Omental fat pad (tissue), 4 donors: ENCODE measurements around the gene CHMP4B. TPM values are rescaled to one million over a fixed set of nuclear protein-coding genes. Genes with fewer than 3 reads are reported as not detected.

ENCODE experiments used
- ATAC-seq: fragments of 150-250 bp; one replicate; pipeline ENCODE4 v1.9.1; 2016; ENCODE audit warnings: mild to moderate bottlenecking, moderate library complexity; ENCODE audit not compliant: low FRiP score
- DNase-seq: peaks from one replicate; pipeline ENCODE4 v3.0.0-alpha.2; 2019; ENCODE audit warnings: low spot score
- total RNA-seq, 4 donors: library from RNA; depleted of rRNA; stranded (reverse); fragments of >200 nt; gene quantifications; one replicate each; pipeline ENCODE4 v1.1.0, GENCODE V29; 2016
- TF ChIP-seq, protein P1 (sequence below), 3 donors: fragments of 450-650 bp; IDR thresholded peaks; one replicate each; pipeline ENCODE4 v1.5.1; 2016 to 2017; ENCODE audit warnings: antibody characterized with exemption in 3 of 3, mild to moderate bottlenecking in 3 of 3, moderate library complexity in 2 of 3

The CHMP4B gene
- total RNA-seq, 4 donors from 2014 or later, result 64.8 to 96.7 (median 69.8) TPM

DNA sequence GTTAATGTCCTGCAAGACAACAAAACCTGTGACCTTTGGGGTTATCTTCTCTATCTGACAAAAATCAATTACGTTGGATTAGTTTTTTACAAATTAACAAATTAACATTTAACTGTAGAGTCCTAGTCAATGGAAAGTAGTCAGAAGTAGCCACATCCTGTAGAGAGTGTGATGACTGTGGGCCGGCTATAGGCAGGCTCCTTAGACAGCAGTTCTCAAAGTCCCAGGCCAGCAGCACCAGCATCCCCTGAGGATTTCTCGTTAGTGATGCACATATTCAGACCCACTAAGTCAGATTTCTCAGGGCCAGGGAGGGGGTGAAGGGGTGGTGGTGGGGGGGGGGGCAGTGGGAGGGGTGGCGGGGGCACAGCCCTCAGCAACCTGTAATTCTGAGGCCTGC lies 42.1 kb upstream of the CHMP4B start:
- no peak for ATAC-seq
- TF ChIP-seq, protein P1, sequence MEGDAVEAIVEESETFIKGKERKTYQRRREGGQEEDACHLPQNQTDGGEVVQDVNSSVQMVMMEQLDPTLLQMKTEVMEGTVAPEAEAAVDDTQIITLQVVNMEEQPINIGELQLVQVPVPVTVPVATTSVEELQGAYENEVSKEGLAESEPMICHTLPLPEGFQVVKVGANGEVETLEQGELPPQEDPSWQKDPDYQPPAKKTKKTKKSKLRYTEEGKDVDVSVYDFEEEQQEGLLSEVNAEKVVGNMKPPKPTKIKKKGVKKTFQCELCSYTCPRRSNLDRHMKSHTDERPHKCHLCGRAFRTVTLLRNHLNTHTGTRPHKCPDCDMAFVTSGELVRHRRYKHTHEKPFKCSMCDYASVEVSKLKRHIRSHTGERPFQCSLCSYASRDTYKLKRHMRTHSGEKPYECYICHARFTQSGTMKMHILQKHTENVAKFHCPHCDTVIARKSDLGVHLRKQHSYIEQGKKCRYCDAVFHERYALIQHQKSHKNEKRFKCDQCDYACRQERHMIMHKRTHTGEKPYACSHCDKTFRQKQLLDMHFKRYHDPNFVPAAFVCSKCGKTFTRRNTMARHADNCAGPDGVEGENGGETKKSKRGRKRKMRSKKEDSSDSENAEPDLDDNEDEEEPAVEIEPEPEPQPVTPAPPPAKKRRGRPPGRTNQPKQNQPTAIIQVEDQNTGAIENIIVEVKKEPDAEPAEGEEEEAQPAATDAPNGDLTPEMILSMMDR (IDR thresholded peaks at IDR 0.05), result no peak

DNA sequence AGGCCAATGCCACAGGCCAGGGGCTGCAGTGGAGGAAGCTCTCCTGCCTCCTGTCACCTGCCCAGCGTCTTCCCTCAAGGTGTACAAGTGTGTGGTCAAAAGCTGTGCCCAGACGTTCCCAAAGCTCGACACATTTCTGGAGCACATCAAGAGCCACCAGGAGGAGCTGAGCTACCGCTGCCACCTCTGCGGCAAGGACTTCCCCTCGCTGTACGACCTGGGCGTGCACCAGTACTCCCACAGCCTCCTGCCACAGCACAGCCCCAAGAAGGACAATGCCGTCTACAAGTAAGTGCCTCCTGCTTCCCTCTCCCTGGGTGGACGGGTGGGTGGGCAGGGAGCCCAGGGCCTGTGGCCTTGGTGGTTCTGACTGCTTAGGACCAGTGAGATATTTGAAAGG lies 41.1 kb upstream of the CHMP4B start:
- DNase-seq (no peak), ATAC-seq (no peak)
- TF ChIP-seq, protein P1 (IDR thresholded peaks at IDR 0.05), result no peak

More for the DNA sequence above, 42.1 kb upstream of the CHMP4B start:
- no peak for DNase-seq

GRCh38 chr20:33771938-33772337 lies 39.2 kb upstream of the CHMP4B start:
- DNase-seq, result no peak
- TF ChIP-seq, protein P1 (IDR thresholded peaks at IDR 0.05), result no peak
- ATAC-seq, result no peak

GRCh38 chr20:33772439-33772838 lies 38.7 kb upstream of the CHMP4B start:
- ATAC-seq, result no peak
- TF ChIP-seq, protein P1 (IDR thresholded peaks at IDR 0.05), result no peak
- no peak for DNase-seq

DNA sequence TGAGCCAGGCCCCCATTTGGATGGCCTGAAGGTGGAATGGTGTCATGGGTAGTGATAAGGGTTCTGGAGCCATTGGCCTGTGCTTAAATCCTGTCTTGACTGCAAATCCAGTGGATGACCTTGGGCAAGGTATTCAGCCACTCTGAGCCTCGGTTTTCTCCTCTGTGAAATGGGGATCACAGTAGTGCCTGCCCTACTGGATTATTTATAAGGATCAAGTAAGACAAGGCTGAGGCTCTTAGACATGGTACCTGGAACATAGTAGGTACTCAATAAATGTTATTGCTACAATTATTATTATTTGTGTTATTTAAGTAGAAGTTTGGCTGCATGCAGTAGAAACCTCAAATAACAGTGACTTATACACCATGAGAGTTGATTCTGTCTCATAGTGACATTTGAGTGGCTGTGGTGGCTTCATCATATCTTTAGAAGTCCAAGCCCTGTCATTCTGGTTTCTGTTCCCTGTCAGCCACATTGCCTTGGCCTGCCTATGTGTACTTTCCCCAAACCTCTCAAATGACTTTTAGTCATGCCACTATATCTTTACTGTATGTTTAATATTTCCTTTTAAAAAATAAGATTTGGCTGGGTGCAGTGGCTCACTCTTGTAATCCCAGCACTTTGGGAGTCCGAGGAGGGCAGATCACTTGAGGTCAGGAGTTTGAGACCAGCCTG lies 37.6 kb upstream of the CHMP4B start:
- TF ChIP-seq, protein P1 (IDR thresholded peaks at IDR 0.05), result no peak

GRCh38 chr20:33777816-33778215 lies 33.3 kb upstream of the CHMP4B start:
- TF ChIP-seq, protein P1 (IDR thresholded peaks at IDR 0.05), result no peak
- ATAC-seq, result no peak
- DNase-seq, result no peak

More for the DNA sequence above, 37.6 kb upstream of the CHMP4B start:
- ATAC-seq, result no peak
- DNase-seq, result no peak

- TF ChIP-seq, protein P1 (IDR thresholded peaks at IDR 0.05), result no peak
- no peak for ATAC-seq
- no peak for DNase-seq
Measured at GRCh38 chr20:33781133-33781532, 30.0 kb upstream of the CHMP4B start.
